ENCODE measurements around the gene UFL1.
"Not testable (repeated sequence)": the region's sequence is repeated elsewhere in the genome, so short reads cannot be mapped to it uniquely, and the experiment has no call there.

UFL1 gene

GRCh38 chr6:96521644-96522464, at the start of gene UFL1:
Gene UFL1 (plus strand): TSS chr6:96521806. CDS start chr6:96521874, 68 bp downstream.
- peak; percentile 92 for DNase-seq

GRCh38 chr6:96472291-96472690, 49.3 kb upstream of the UFL1 start:
- not testable (repeated sequence) for DNase-seq

DNA sequence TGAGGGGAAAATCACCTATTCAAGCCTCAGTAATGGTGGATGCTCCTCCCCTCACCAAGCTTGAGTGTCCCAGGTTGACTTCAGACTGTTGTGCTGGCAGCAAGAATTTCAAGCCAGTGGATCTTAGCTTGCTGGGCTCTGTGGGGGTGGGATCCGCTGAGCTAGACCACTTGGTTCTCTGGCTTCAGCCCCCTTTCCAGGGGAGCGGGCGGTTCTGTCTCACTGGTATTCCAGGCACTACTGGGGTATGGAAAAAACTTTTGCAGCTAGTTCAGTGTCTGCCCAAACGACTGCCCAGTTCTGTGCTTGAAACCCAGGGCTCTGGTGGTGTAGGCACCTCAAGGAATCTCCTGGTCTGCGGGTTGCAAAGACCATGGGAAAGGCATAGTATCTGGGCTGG, 42.9 kb upstream of the UFL1 start:
- no peak for DNase-seq

DNA sequence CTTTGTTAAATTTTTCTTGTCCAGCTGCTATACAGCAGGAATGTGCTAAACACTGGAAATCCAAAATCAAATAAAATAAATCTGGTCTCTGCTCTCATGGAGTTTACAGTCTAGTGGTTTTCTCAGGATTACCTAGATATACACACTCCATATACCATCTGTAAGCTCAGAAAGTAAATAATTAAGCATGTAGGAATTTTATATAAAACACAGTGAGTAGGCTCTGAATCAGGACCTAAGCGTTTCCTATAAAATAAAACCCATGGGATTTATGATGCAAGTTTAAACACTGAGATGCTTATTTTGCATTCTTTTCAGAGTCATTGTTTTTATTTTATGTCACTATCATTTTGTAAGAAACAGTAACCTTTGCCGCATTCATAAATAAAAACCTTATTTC, 29.7 kb upstream of the UFL1 start:
- DNase-seq, result no peak

- no peak for DNase-seq
These were observed 21.8 kb upstream of the UFL1 start for GRCh38 chr6:96499781-96500180.

GRCh38 chr6:96502915-96503314, 18.7 kb upstream of the UFL1 start:
- DNase-seq, result no peak

- DNase-seq, result no peak
These were observed 16.2 kb upstream of the UFL1 start for GRCh38 chr6:96505363-96505762.

- no peak for DNase-seq
These were observed 12.3 kb upstream of the UFL1 start for GRCh38 chr6:96509281-96509680.

DNA sequence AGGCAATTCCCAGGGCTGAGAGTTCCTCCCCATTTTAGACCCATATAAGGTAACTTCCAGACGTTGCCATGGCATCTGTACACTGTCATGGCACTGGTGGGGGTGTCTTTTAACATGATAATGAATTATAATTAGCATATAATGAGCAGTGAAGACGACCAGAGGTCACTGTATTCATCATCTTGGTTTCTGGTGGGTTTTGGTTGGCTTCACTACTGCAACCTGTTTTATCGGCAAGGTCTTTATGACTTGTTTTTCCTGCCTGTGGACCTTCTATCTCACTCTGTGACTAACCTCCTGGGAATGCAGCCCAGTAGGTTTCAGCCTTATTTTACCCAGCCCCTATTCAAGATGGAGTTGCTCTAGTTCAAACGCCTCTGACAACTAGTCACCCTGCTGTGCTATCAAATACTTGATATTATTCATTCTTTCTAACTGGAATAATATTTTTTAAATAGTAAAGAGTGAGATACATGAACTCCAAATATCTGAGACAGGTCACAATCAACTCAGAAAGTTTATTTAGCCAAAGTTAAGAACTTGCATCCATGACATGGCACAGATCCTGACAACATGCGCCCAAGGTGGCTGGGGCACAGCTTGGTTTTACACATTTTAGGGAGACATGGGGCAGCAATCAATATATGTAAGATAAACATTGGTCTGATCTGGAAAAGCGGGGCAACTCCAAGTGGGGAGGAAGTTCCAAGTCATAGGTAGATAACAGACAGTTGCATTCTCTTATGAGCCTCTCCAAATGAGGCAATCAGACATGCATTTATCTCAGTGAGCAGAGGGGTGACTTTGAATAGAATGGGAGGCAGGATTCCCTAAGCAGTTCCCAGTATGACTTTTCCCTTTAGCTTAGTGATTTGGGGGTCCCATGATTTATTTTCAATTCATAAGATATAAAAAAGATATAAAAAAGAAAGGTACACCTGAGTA, 1.2 kb upstream of the UFL1 start:
- DNase-seq, result no peak

DNA sequence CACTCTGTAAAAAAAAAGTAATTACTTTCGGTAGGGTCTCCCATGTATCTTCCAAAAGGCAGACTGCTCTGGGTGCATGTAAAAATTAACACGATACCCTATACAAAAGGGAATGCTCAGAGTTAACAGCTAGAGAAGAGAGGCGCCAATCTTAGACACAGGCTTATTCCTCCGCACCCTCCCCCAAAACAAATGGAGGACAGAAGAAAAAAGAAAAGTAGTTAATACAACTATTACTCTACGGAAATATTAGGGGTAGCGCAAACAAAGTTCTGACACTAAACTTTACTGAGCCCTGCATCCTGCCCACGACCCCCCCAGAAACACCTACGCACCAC, 331 bp upstream of the UFL1 start:
- DNase-seq, result no peak

GRCh38 chr6:96522465-96523009, 931 bp downstream of the UFL1 start:
- DNase-seq, result no peak

- no peak for DNase-seq
These were observed 6.6 kb downstream of the UFL1 start for GRCh38 chr6:96528193-96528592.

- DNase-seq, result no peak
These were observed 10.8 kb downstream of the UFL1 start for GRCh38 chr6:96532399-96532798.

- DNase-seq, result no peak
These were observed 16.1 kb downstream of the UFL1 start for GRCh38 chr6:96537726-96538125.

- no peak for DNase-seq
These were observed 21.1 kb downstream of the UFL1 start for GRCh38 chr6:96542702-96543101.

DNA sequence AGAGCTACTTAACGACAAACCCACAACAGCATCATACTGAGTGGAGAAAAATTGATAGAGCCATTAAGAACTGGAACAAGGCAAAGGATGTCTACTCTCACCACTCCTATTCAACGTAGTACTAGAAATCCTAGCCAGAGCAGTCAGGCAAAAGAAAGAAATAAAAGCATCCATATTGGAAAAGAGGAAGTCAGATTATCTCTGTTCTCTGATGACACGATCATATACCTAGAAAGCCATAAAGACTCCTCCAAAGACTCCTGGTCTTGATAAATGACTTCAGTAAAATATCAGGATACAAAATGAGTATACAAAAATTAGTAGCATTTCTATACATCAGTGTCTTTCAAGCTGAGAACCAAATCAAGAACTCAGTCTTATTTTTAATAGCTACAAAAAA, 24.3 kb downstream of the UFL1 start:
- no peak for DNase-seq

- no peak for DNase-seq
These were observed 26.0 kb downstream of the UFL1 start for GRCh38 chr6:96547654-96548053.

GRCh38 chr6:96554558-96554957, 33.0 kb downstream of the UFL1 start:
- DNase-seq, result no peak

GRCh38 chr6:96559740-96560139, 38.1 kb downstream of the UFL1 start:
- not testable (repeated sequence) for DNase-seq

- DNase-seq, result no peak
These were observed 41.3 kb downstream of the UFL1 start, which contains the start of gene FHL5 for GRCh38 chr6:96562886-96563285. Gene FHL5 (plus strand): TSS chr6:96563128. CDS start chr6:96603614, 40,486 bp downstream.

- DNase-seq, result no peak
These were observed 42.2 kb downstream of the UFL1 start for GRCh38 chr6:96563853-96564252.

GRCh38 chr6:96570053-96570452, 48.4 kb downstream of the UFL1 start:
- DNase-seq, result no peak

DNA sequence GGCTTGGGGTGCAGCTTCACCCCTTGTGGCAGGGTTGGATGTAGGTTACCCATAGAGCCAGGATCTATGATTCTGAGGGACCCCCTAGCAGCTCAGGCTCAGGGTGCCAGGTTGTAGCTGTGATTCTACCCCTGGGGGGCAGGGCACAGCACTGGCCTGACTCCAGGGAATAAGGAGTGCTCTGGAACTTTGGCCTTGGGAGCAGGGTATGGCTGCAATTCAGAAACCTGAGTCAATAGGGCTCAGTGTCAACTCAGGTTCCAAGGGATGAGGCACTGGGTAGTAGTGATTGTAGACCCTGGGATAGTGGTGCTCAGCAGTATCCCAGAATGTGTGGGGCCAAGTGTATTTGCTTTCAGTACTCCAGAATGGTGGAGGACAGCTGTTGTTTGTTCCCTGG, 49.9 kb downstream of the UFL1 start:
- DNase-seq, result no peak

- DNase-seq, result no peak
These were observed 53.8 kb downstream of the UFL1 start for GRCh38 chr6:96575359-96575758.

Measured in activated CD4-positive, CD25-positive, alpha-beta regulatory T cell treated with anti-CD3 and anti-CD28 coated beads, Interleukin-2, amount 50 U/mL, for 72 hours (primary cell).